Measurements from ENCODE around the gene SH3PXD2A.
A peak's percentile ranks its signal among the peaks of the same experiment; 100 is the strongest.

Gene SH3PXD2A

DNA sequence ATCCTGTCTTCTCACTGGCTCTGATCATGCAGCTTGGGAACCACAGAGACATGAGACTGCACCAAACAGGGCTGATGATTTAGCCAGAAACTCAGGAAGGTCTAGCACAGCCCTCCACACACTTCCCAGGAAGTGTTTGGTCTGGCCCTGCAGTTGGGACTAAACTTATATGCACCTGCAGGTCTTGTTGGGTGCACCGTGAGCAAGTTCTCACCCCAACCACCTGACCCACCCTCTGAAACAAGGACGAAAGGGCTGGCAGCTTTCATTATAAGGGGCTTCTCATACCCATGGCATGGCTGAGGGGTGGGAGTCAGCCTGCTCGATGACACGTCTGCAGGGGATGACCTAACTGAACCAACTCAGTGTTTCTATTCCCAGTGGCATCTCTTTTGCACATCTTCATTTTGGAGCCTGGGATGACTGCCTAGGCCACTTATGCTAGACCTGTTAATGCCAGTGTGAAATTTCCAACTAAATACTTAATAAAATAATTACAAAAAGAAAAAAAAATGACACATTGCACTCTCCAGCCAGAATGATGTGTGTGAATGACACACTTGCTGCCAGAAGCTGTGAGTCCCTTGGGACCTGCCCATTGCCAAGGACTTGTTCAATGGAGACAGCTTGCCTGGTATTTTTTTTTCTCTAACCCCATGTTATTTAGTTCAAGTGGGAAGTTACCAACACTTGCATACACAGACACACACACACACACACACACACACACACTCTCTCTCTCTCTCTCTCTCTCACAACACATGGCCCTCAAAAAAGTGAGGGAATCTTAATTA is 259.2 kb downstream of the SH3PXD2A start:
- no peak for DNase-seq

DNA sequence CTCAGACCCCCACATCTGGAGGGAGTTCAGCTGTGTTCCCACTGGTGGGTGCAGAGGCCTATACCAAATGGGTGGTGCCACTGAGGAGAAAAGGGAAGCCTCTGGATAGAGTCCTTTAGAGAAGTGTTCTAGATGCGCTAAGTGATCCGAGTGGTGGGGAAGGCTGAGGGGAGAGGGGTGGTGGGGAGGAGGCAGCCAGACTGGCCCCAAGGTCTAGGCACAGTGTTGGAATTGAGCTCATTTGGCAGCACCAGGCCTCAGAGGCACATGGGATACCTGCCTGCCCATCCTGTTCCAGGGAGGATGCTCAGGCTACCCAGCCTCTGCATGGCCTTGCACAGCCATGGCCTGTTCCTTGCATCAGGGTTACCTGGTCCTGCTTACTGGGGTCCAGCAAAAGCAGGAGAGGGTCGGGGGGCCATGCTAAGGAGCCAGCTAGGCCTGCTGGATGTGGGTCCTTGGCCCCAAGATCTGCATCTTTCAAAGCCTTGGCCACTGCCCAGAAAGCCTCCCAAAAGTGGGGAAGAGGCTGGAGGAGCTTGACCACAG is 262.3 kb downstream of the SH3PXD2A start:
- no peak for DNase-seq

GRCh38 chr10:103592186-103593021 is 263.0 kb downstream of the SH3PXD2A start:
- no peak for DNase-seq

DNA sequence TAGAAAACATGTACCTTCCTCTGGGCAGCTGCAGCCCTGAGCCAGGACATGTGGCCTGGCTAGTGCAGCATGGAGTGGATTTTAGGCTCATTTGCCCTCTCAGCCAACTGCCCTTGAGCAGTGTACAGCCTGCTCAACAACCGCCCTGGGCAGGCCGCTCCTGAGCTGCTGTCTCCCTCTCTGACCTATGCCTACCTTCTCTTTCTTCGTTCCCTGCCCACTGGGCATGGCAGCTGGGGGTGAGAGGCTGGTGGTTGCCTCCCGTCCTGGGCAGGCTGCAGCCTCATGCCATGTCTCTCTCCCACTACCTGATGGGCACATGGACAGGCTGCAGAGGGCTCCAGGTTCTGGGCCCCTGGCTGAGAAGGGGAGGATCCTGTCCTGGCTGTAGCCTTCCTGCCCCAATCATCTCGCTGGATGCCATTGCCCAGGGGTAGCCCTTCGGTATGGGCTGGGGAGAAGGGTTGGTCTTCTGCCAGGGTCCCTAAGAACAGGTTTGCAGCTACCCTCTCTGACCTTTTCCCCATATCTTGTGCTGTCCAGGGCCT is 264.6 kb downstream of the SH3PXD2A start:
- DNase-seq: no peak

GRCh38 chr10:103590060-103590459 is 265.3 kb downstream of the SH3PXD2A start:
- DNase-seq: no peak

DNA sequence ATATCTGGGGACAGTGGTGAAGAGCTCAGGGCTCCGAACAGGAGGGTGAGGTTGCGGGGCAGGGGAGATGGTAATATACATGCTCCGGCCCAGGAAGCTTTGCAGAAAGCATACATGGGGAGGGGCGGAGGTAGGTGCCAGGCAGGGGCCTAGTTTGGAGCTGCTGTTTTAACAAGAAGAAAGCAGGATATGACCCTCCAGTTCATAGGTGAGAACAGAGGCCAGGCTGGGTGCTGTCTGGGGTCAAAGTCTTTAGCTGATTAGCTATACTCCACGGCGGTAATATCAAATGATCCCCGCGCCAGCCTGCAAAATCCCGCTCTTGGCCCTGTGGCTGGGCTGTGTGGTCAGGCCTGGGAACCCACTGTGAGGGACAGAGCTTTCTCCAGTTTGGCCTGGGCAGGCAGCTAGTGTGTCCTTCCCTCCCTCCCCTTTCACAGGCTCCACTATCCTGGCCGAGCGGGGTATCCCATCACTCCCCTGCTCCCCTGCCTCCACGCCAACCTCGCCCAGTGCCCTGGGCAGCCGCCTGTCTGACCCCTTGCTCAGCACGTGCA is 266.2 kb downstream of the SH3PXD2A start:
- DNase-seq: no peak

DNA sequence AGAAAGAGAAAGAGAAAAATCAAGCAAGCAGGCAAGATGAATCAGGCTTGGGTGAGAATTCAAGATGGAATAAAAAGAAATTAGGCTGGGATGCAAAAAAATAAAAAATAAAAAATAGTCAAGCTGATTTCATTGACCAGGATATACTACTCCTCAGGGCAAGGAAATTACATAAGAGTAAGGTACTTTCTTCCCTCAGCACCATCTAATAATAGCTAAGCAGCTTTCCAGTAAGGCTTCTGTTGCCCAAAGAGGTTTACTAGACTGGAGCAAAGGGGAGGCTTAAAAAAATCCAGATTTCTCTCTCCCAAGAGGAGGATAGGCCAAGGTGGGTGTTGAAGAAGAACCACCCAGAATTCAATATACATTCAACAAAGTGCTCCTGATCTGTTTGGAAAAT is 268.3 kb downstream of the SH3PXD2A start:
- no peak for DNase-seq

- DNase-seq: no peak
Measured at GRCh38 chr10:103585011-103585405, 270.4 kb downstream of the SH3PXD2A start.

GRCh38 chr10:103584216-103585010 is 271.0 kb downstream of the SH3PXD2A start:
- DNase-seq: no peak

- DNase-seq: no peak
Measured at GRCh38 chr10:103583871-103584215, 271.5 kb downstream of the SH3PXD2A start.

- no peak for DNase-seq
Measured at GRCh38 chr10:103582331-103583123, 272.8 kb downstream of the SH3PXD2A start.

GRCh38 chr10:103581499-103581898 is 273.9 kb downstream of the SH3PXD2A start:
- DNase-seq: no peak

- no peak for DNase-seq
Measured at GRCh38 chr10:103580430-103580829, 274.9 kb downstream of the SH3PXD2A start.

GRCh38 chr10:103580011-103580410 is 275.4 kb downstream of the SH3PXD2A start:
- DNase-seq: no peak

GRCh38 chr10:103578782-103579382 is 276.5 kb downstream of the SH3PXD2A start:
- DNase-seq: no peak

DNA sequence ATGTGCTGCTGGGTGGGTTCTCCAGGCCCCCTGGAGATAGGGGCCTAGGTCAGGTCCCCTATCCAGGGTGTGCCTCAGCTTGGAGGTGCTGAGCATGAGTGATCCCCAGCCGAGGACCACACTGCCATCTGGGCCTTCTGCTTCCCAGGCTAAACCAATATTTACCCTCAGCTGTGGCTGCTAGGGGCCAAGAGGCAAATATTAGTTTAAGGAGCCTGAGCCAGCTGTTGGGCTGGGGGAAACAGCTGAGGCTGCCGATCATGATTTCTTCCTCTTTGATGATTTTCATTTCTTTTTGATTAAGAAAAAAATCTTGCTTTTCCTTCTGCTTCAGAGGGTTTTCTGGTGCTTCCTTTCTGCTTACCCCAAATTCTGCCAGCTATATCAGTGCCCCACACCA is 278.5 kb downstream of the SH3PXD2A start:
- DNase-seq: no peak

DNA sequence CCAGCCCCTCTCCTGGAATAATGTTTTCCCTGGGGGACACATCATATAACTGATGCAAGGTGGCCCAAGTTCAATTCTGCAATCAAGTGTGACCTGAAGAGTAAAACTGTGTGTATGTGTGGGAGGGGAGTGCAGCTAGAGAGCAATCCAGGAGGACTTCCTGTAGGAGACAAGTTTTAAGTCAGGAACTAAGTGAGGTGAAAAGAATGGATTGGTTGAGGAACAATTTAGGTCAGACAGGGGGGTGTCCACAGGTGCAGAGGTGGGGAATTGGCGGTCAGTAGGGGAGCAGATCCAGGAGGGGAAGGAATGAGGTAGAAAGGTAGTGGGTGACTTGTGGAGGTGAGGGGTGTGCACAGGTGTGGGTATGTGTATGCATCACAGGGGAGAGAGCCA is 279.3 kb downstream of the SH3PXD2A start:
- DNase-seq: no peak

- peak; percentile 25 for DNase-seq
Measured at GRCh38 chr10:103575416-103576075, 279.8 kb downstream of the SH3PXD2A start.

DNA sequence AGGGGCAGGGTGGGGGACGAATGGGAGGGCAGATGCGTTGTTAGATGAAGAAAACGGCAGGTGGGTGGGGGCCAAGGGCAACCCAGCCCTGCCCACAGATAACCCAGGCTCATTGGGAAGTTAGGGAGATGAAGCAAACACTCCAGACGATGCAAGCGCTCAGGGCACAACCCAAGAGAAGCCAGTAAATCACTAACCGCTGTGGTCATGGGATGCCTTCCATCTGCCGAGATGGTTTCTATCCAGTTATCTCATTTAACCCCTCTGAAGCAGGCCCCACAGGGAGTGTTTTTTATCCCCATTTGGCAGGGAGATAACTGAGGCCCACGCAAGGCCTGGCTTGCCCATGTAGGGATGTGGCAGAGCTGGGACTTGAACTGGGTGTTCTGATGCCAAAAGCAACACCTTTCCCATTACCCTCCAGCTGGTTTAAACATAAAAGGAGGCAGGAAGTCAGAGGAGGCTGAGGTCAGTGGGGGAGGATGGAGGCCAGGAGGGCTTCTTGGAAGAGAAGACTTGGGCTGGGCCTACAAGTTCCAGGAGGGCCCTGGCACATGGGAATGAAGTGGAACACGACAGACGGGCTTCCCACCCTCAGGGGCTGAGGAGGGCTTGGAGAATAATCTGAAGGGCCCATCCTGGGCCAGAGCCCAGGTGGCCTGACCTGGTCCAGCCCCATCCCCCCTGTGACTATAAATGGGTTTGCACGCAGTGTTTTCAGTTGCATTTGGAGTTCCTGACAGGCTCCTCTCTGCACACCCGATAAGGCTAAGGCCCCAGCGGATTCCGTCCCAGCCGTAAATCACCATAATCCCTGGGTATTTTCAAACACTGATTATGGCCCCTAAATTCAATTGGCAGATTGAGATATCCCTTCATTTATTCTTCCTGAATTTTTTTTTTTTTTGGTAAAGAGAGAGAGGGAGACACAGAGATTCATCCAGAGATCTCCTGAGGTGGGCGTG is 281.0 kb downstream of the SH3PXD2A start:
- no peak for DNase-seq

GRCh38 chr10:103573205-103573487 is 282.2 kb downstream of the SH3PXD2A start:
- no peak for DNase-seq

All from T1000 (cell line).